ENCODE results near the gene CBX1. TPM values are rescaled to one million over a fixed set of nuclear protein-coding genes. Genes with fewer than 3 reads are reported as not detected.

The CBX1 gene
- total and polyA plus RNA-seq, 2 of the 8 experiments (the other 6 are each of a cell fraction or from before 2014, with no cell fraction given) = 38.7 to 173 TPM

- POLR2A ChIA-PET (ENCODE audit: partially characterized antibody) = interaction anchor here (1.0 to 2.6 kb wide), 2 partner anchors 9 to 85 kb away, joined by 3 to 12 read pairs; no protein-coding TSS in a partner anchor
- Histone ChIP-seq H3K14ac (ENCODE audit: insufficient read length) (no peak overlapping the region), H3K23ac (ENCODE audit: insufficient read length) (no peak overlapping the region), H3K27me3 (replicated peaks in 1 of 4; ENCODE audit: control insufficient read depth in 3 of 4, extremely low read depth in 1 of 4, insufficient read depth in 3 of 4, low read length in 3 of 4) (peaks cover 0 to 6% (median 0%) of the 10 kb centered on the region in 4 experiments; a peak in 2 of 7 replicates), H2BK15ac (ENCODE audit: low read length) (no peak overlapping the region), H3K4ac (replicated peaks; ENCODE audit: insufficient read length, low read depth, low read length) (no peak overlapping the region), H3K4me2 (ENCODE audit: insufficient read depth in 1 of 2, low read depth in 2 of 2, low read length in 2 of 2) (peak overlapping the region in 1 of 2 experiments; percentile 15; a peak in 1 of 4 replicates), H2BK12ac (ENCODE audit: low read depth, low read length) (no peak overlapping the region), H2BK5ac (ENCODE audit: low read depth, low read length) (no peak overlapping the region), H4K20me1 (replicated peaks in 1 of 2; ENCODE audit: control insufficient read depth in 1 of 2, insufficient read depth in 2 of 2, low read length in 2 of 2) (peaks cover 0 to 2% of the 10 kb centered on the region in 2 experiments), H2AFZ (ENCODE audit: low read length) (no peak overlapping the region), H4K8ac (ENCODE audit: extremely low read depth, insufficient read depth, low read length) (no peak overlapping the region), H3K4me3 (ENCODE audit: extremely low read depth in 1 of 4, insufficient read depth in 2 of 4, low read depth in 3 of 4, low read length in 4 of 4) (no peak overlapping the region), H3K9me3 (ENCODE audit: insufficient read depth in 2 of 2, low read depth in 1 of 2, low read length in 1 of 2) (no peaks in the 10 kb centered on the region), H4K91ac (replicated peaks; ENCODE audit: insufficient read length, low read length) (no peak overlapping the region), H2BK120ac (replicated peaks; ENCODE audit: low read depth, low read length) (no peak overlapping the region), H3K9ac (replicated peaks in 1 of 4; ENCODE audit: extremely low read depth in 1 of 4, low read depth in 3 of 4, low read length in 3 of 4) (no peak overlapping the region), H3K79me2 (ENCODE audit: control insufficient read depth in 1 of 2, insufficient read depth in 2 of 2, low read length in 2 of 2) (no peaks in the 10 kb centered on the region), H3K18ac (ENCODE audit: extremely low read depth, low read length) (no peak overlapping the region), H3K79me1 (ENCODE audit: low read depth, low read length) (no peaks in the 10 kb centered on the region), H4K5ac (ENCODE audit: insufficient read length, low read depth, low read length) (no peak overlapping the region), H3K23me2 (ENCODE audit: low read depth, low read length) (no peaks in the 10 kb centered on the region), H3K4me1 (replicated peaks in 1 of 4; ENCODE audit: control insufficient read depth in 3 of 4, insufficient read depth in 4 of 4, low read length in 3 of 4) (peaks cover 0 to 8% (median 6%) of the 10 kb centered on the region in 4 experiments; a peak in 2 of 7 replicates), H2BK20ac (ENCODE audit: low read length) (no peak overlapping the region), H3K36me3 (ENCODE audit: control insufficient read depth in 2 of 4, insufficient read depth in 4 of 4, low read length in 3 of 4) (no peaks in the 10 kb centered on the region), H3K56ac (replicated peaks; ENCODE audit: insufficient read length, low read depth, low read length) (no peak overlapping the region), H3K27ac (ENCODE audit: low read depth, low read length) (no peak overlapping the region), H2AK5ac (ENCODE audit: low read depth, low read length) (no peak overlapping the region)
- 74% methylated on average over 4 of the region's 4 CpGs; no CpG with 5 or more reads in 1 of the 2 experiments for WGBS, 2 experiments (ENCODE audit: extremely low coverage in 1 of 2, insufficient coverage in 1 of 2, insufficient read length in 1 of 2, insufficient replicate concordance in 2 of 2, low coverage in 1 of 2, low lambda C conversion rate in 2 of 2, missing lambda C conversion rate in 1 of 2)
- DNase-seq (ENCODE audit: low read depth in 1 of 2, low spot score in 2 of 2) (no peak), FAIRE-seq (no peak)
- CTCF ChIA-PET (ENCODE audit: partially characterized antibody) = interaction anchor here (0.7 to 2.1 kb wide), 4 partner anchors 10 to 187 kb away, joined by 4 to 7 read pairs (median 5); no protein-coding TSS in a partner anchor
- TF ChIP-seq POLR2AphosphoS5 (IDR thresholded peaks at IDR 0.05; ENCODE audit: low read depth, low read length) (no peak), MAX (IDR thresholded peaks at IDR 0.05) (no peak), GABPA (IDR thresholded peaks at IDR 0.05; ENCODE audit: borderline replicate concordance, insufficient read depth, low read length) (no peak), MAFK (IDR thresholded peaks at IDR 0.05; ENCODE audit: low read depth, low read length) (no peak), TAF1 (IDR thresholded peaks at IDR 0.05; ENCODE audit: low read depth, low read length) (no peak), ATF2 (IDR thresholded peaks at IDR 0.05; ENCODE audit: low read length) (no peak), BACH1 (IDR thresholded peaks at IDR 0.05; ENCODE audit: low read length) (no peak), GTF2F1 (IDR thresholded peaks at IDR 0.05; ENCODE audit: borderline replicate concordance, low read depth, low read length) (no peak), USF2 (IDR thresholded peaks at IDR 0.05; ENCODE audit: low read length) (no peak), SP4 (IDR thresholded peaks at IDR 0.05; ENCODE audit: low read length) (no peak)
These were observed 48.6 kb upstream of the CBX1 start for GRCh38 chr17:48149787-48150463.
